A549 treated with CORT108297 at 1 μM for 4 hours (cell line): ENCODE results near the gene TMEM8B. TPM values are rescaled to one million over a fixed set of nuclear protein-coding genes. Genes with fewer than 3 reads are reported as not detected.

ENCODE experiments used
- total RNA-seq: library from RNA; stranded (reverse); fragments of 200-300 nt; extraction: Qiagen RNA extraction; gene quantifications from 5 replicates; pipeline ENCODE4 v1.2.3, GENCODE V29; 2022

The TMEM8B gene
- total RNA-seq, result 2.5 to 3.7 TPM (median 3.4 TPM) in 5 replicates

GRCh38 chr9:35829084-35829763, at the start of gene TMEM8B:
TSS of gene TMEM8B (plus strand) at chr9:35829228. CDS start at chr9:35829448, 220 bp downstream.

GRCh38 chr9:35791297-35791921, 37.6 kb upstream of the TMEM8B start, which contains the start of gene NPR2:
TSS of gene NPR2 (plus strand) at chr9:35791591. CDS start at chr9:35792409, 818 bp downstream.

GRCh38 chr9:35812025-35812602, 16.9 kb upstream of the TMEM8B start, which contains the start of gene SPAG8:
TSS of gene SPAG8 (minus strand) at chr9:35812262. CDS start at chr9:35812147, 115 bp downstream.

GRCh38 chr9:35814841-35815543, 14.0 kb upstream of the TMEM8B start, which contains the start of gene HINT2:
TSS of gene HINT2 (minus strand) at chr9:35815042. CDS start at chr9:35814979, 63 bp downstream.

GRCh38 chr9:35828716-35829083, 328 bp upstream of the TMEM8B start, which contains the start of gene FAM221B:
TSS of gene FAM221B (minus strand) at chr9:35828732. CDS start at chr9:35826161, 2,571 bp downstream.

GRCh38 chr9:35870351-35870923, 41.4 kb downstream of the TMEM8B start, which contains the start of gene OR13J1:
TSS of gene OR13J1 (minus strand) at chr9:35870401. CDS start at chr9:35870401, 0 bp downstream.

GRCh38 chr9:35905912-35906679, 77.1 kb downstream of the TMEM8B start, which contains the start of gene HRCT1:
TSS of gene HRCT1 (plus strand) at chr9:35906202. CDS start at chr9:35906288, 86 bp downstream.

GRCh38 chr9:35909274-35909673, 80.2 kb downstream of the TMEM8B start, which contains the start of gene SPAAR:
TSS of gene SPAAR (plus strand) at chr9:35909490. CDS start at chr9:35910464, 974 bp downstream.

Other genes starting within 250 kb of the TMEM8B start
- 23.2 to 30.9 TPM (median 29.9 TPM) in 5 replicates for gene TESK1, start 224.0 kb upstream of the TMEM8B start, total RNA-seq
- gene CD72, start 210.8 kb upstream of the TMEM8B start, total RNA-seq, result 0.06 to 0.18 TPM (median 0.12 TPM) in 4 of 5 replicates, not detected in the other
- not detected in 5 replicates for gene SIT1, start 178.3 kb upstream of the TMEM8B start, total RNA-seq
- gene RMRP, start 171.2 kb upstream of the TMEM8B start, total RNA-seq, result 4.2 to 11.7 TPM (median 7.0 TPM) in 3 of 5 replicates, not detected in the others
- 21.2 to 27.0 TPM (median 25.3 TPM) in 5 replicates for gene CCDC107, start 170.9 kb upstream of the TMEM8B start, total RNA-seq
- gene ARHGEF39, start 164.0 kb upstream of the TMEM8B start, total RNA-seq, result 13.1 to 20.9 TPM (median 19.3 TPM) in 5 replicates
- 4.2 to 7.9 TPM (median 7.3 TPM) in 5 replicates for gene CA9, start 155.3 kb upstream of the TMEM8B start, total RNA-seq
- 623 to 688 TPM (median 654 TPM) in 5 replicates for gene TPM2, start 139.3 kb upstream of the TMEM8B start, total RNA-seq
- 110 to 135 TPM (median 123 TPM) in 5 replicates for gene TLN1, start 97.0 kb upstream of the TMEM8B start, total RNA-seq
- gene CREB3, start 96.6 kb upstream of the TMEM8B start, total RNA-seq, result 58.6 to 69.3 TPM (median 61.3 TPM) in 5 replicates
- 27.4 to 38.0 TPM (median 34.1 TPM) in 5 replicates for gene GBA2, start 80.0 kb upstream of the TMEM8B start, total RNA-seq
- gene RGP1, start 79.9 kb upstream of the TMEM8B start, total RNA-seq, result 12.8 to 17.3 TPM (median 15.8 TPM) in 5 replicates
- gene MSMP, start 75.0 kb upstream of the TMEM8B start, total RNA-seq, result 0.30 to 0.48 TPM (median 0.36 TPM) in 3 of 5 replicates, not detected in the others
- 4.6 to 7.4 TPM (median 6.1 TPM) in 5 replicates for gene NPR2, start 37.6 kb upstream of the TMEM8B start, total RNA-seq
- gene SPAG8, start 17.0 kb upstream of the TMEM8B start, total RNA-seq, result 0.44 to 0.64 TPM (median 0.58 TPM) in 5 replicates
- gene HINT2, start 14.2 kb upstream of the TMEM8B start, total RNA-seq, result 69.8 to 110 TPM (median 103 TPM) in 5 replicates
- not detected in 5 replicates for gene FAM221B, start 496 bp upstream of the TMEM8B start, total RNA-seq
- gene OR13J1, start 41.2 kb downstream of the TMEM8B start, total RNA-seq, result not detected in 5 replicates
- 0.12 to 0.38 TPM (median 0.23 TPM) in 5 replicates for gene HRCT1, start 77.0 kb downstream of the TMEM8B start, total RNA-seq
- gene SPAAR, start 80.3 kb downstream of the TMEM8B start, total RNA-seq, result 0.07 TPM in 1 of 5 replicates, not detected in the others
- gene OR2S2, start 128.9 kb downstream of the TMEM8B start, total RNA-seq, result not detected in 5 replicates
- gene RECK, start 207.7 kb downstream of the TMEM8B start, total RNA-seq, result 5.6 to 6.9 TPM (median 5.7 TPM) in 5 replicates